Natural killer cell (primary cell): ENCODE data around the gene SAMD10. TPM values are rescaled to one million over a fixed set of nuclear protein-coding genes. Genes with fewer than 3 reads are reported as not detected.

Experiments
- ATAC-seq, 3 donors: fragments of 150-1000 bp in 2 of 3; fragments of 200-7000 bp in 1 of 3; cut with Tn5 transposase; 1 replicate in 1 of 3; 2 replicates in 2 of 3; pipeline ENCODE4 v1.10.0; 2021; ENCODE audit warnings: mild to moderate bottlenecking in 2 of 3, moderate library complexity in 2 of 3
- DNase-seq, 2 donors: peaks; one replicate each; pipeline versions ENCODE4 v3.0.0 to v3.0.0-alpha.2; 2013 to 2021; ENCODE audit warnings: mixed read lengths in 1 of 2
- H3K27ac ChIP-seq: one replicate; pipeline ENCODE4 v1.5.1; 2013; ENCODE audit warnings: mild to moderate bottlenecking, low read length
- H3K27me3 ChIP-seq: one replicate; pipeline ENCODE4 v1.6.1; 2013; ENCODE audit warnings: low read length; ENCODE audit not compliant: control insufficient read depth, insufficient read depth
- H3K36me3 ChIP-seq: one replicate; pipeline ENCODE4 v1.6.1; 2013; ENCODE audit warnings: low read length; ENCODE audit not compliant: control insufficient read depth, insufficient read depth
- H3K4me1 ChIP-seq: one replicate; pipeline ENCODE4 v1.6.1; 2013; ENCODE audit warnings: low read length; ENCODE audit not compliant: control insufficient read depth, insufficient read depth
- H3K4me3 ChIP-seq: one replicate; pipeline ENCODE4 v1.5.1; 2013; ENCODE audit warnings: low read length
- H3K9me3 ChIP-seq: one replicate; pipeline ENCODE4 v1.6.1; 2013; ENCODE audit warnings: low read length; ENCODE audit not compliant: control insufficient read depth, insufficient read depth
- H3K27ac Mint-ChIP-seq, 2 donors: one replicate each; pipeline ENCODE4 v1.8.0; 2022; ENCODE audit warnings: mild to moderate bottlenecking in 2 of 2, mixed read lengths in 2 of 2, moderate library complexity in 1 of 2
- H3K27me3 Mint-ChIP-seq, 2 donors: one replicate each; pipeline ENCODE4 v1.8.0; 2022; ENCODE audit warnings: low read depth in 2 of 2, mixed read lengths in 2 of 2
- H3K36me3 Mint-ChIP-seq: one replicate; pipeline ENCODE4 v1.8.0; 2022; ENCODE audit warnings: mixed read lengths
- H3K4me1 Mint-ChIP-seq, 2 donors: one replicate each; pipeline ENCODE4 v1.8.0; 2022; ENCODE audit warnings: mixed read lengths in 2 of 2
- H3K4me3 Mint-ChIP-seq: one replicate; pipeline ENCODE4 v1.8.0; 2022; ENCODE audit warnings: mild to moderate bottlenecking, moderate library complexity, mixed read lengths
- H3K9me3 Mint-ChIP-seq, 2 donors: one replicate each; pipeline ENCODE4 v1.8.0; 2022; ENCODE audit warnings: mixed read lengths in 2 of 2
- WGBS: methylation state at CpG from one replicate; pipeline ENCODE4 v1.1.7; 2013; ENCODE audit warnings: missing lambda C conversion rate; ENCODE audit not compliant: insufficient coverage; 5-methylcytosine and 5-hydroxymethylcytosine counted together
- intact Hi-C: fragments of 100-400 bp; cut with micrococcal nuclease; formaldehyde crosslinking; loops from one replicate; pipeline ENCODE4 v1.14.2; 2022
- total RNA-seq, 4 donors: library from RNA; stranded (reverse); fragments of 120-200 nt in 1 of 4; gene quantifications; one replicate each; pipeline versions ENCODE4 v1.2.3 to v1.2.4, GENCODE V29; 2013 to 2022
- TF ChIP-seq, protein P1 (sequence below): fragments of 200-600 bp; IDR thresholded peaks from one replicate; pipeline ENCODE4 v1.8.0; 2022; ENCODE audit warnings: antibody characterized with exemption

SAMD10 gene
- total RNA-seq, 3 donors from 2014 or later (not counting 1 experiment from before 2014, with no cell fraction given): 15.2 to 22.3 (median 17.6) TPM

- 96% methylated on average over 11 of the region's 11 CpGs for WGBS
- no peaks in the 10 kb centered on the region for H3K4me1 ChIP-seq
- H3K4me3 Mint-ChIP-seq: no peak overlapping the region
- peaks cover 65% of the 10 kb centered on the region for H3K36me3 ChIP-seq
- no peak overlapping the region for H3K27ac Mint-ChIP-seq
- intact Hi-C loops: no loop called here
- no peaks in the 10 kb centered on the region for H3K27me3 ChIP-seq
- no peaks in the 10 kb centered on the region for H3K9me3 Mint-ChIP-seq
- H3K27me3 Mint-ChIP-seq: no peaks in the 10 kb centered on the region
- H3K9me3 ChIP-seq: no peaks in the 10 kb centered on the region
- H3K36me3 Mint-ChIP-seq: no peaks in the 10 kb centered on the region
- ATAC-seq (no peak), DNase-seq (no peak)
- H3K27ac ChIP-seq: no peak overlapping the region
- no peak overlapping the region for H3K4me3 ChIP-seq
- TF ChIP-seq, protein P1, sequence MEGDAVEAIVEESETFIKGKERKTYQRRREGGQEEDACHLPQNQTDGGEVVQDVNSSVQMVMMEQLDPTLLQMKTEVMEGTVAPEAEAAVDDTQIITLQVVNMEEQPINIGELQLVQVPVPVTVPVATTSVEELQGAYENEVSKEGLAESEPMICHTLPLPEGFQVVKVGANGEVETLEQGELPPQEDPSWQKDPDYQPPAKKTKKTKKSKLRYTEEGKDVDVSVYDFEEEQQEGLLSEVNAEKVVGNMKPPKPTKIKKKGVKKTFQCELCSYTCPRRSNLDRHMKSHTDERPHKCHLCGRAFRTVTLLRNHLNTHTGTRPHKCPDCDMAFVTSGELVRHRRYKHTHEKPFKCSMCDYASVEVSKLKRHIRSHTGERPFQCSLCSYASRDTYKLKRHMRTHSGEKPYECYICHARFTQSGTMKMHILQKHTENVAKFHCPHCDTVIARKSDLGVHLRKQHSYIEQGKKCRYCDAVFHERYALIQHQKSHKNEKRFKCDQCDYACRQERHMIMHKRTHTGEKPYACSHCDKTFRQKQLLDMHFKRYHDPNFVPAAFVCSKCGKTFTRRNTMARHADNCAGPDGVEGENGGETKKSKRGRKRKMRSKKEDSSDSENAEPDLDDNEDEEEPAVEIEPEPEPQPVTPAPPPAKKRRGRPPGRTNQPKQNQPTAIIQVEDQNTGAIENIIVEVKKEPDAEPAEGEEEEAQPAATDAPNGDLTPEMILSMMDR: no peak
- H3K4me1 Mint-ChIP-seq: peaks cover 0 to 4% of the 10 kb centered on the region in 2 donors
Observed at GRCh38 chr20:64001607-64002011, 22.2 kb upstream of the SAMD10 start.

DNA sequence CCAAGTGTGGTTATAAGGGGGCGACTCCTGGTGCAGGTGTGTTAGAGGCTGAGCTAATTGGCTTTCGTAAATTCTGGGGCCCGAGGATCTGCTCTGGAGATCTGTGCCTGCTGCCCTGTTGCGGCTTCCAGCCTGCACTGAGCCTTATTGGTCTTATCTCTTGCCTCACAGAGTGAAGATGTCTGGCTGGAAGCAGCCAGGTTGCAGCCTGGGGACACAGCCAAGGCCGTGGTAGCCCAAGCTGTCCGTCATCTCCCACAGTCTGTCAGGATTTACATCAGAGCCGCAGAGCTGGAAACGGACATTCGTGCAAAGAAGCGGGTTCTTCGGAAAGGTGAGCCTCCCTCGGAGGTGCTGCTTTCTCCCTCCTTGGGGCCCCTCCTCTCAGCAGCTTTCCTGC lies 21.5 kb upstream of the SAMD10 start:
- no peak for ATAC-seq
- Histone ChIP-seq H3K27ac (no peak overlapping the region), H3K27me3 (no peaks in the 10 kb centered on the region), H3K36me3 (peaks cover 70% of the 10 kb centered on the region), H3K9me3 (no peaks in the 10 kb centered on the region), H3K4me3 (no peak overlapping the region), H3K4me1 (no peaks in the 10 kb centered on the region)
- H3K27me3 Mint-ChIP-seq: no peaks in the 10 kb centered on the region
- H3K9me3 Mint-ChIP-seq: no peaks in the 10 kb centered on the region
- WGBS: 98% methylated on average over 12 of the region's 12 CpGs
- no peak overlapping the region for H3K27ac Mint-ChIP-seq
- DNase-seq: no peak
- H3K4me1 Mint-ChIP-seq: peaks cover 0 to 4% of the 10 kb centered on the region in 2 donors
- no peak overlapping the region for H3K4me3 Mint-ChIP-seq
- TF ChIP-seq, protein P1: no peak
- no peaks in the 10 kb centered on the region for H3K36me3 Mint-ChIP-seq
- intact Hi-C loops: no loop called here

DNA sequence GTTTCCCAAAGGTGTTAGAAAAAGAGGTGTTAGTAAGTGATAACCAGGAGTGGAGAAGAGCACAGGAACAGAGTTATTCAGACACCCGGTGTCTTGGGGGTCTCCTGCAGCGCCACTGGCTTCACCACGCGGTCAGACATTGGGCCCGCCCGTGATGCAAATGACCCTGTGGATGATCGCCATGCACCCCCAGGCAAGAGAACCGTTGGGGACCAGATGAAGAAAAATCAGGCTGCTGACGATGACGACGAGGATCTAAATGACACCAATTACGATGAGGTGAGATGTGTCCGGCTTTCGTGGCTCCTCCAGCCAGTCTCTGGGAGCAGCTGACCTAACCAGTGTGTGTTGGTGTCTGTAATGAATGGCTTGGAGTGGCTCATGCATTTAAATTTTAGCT lies 3.5 kb upstream of the SAMD10 start:
- 96% methylated on average over 14 of the region's 14 CpGs for WGBS
- Histone ChIP-seq H3K9me3 (no peaks in the 10 kb centered on the region), H3K36me3 (peaks cover 32% of the 10 kb centered on the region), H3K27ac (no peak overlapping the region), H3K4me1 (peaks cover 40% of the 10 kb centered on the region), H3K4me3 (no peak overlapping the region), H3K27me3 (no peaks in the 10 kb centered on the region)
- H3K4me3 Mint-ChIP-seq: peak overlapping the region; percentile 65
- intact Hi-C loops: no loop called here
- peak overlapping the region; percentile 41 to 95 for H3K27ac Mint-ChIP-seq
- no peak for DNase-seq
- peaks cover 44 to 49% of the 10 kb centered on the region in 2 donors for H3K4me1 Mint-ChIP-seq
- no peak for ATAC-seq
- TF ChIP-seq, protein P1: no peak
- H3K27me3 Mint-ChIP-seq: no peaks in the 10 kb centered on the region
- no peaks in the 10 kb centered on the region for H3K9me3 Mint-ChIP-seq
- peaks cover 14% of the 10 kb centered on the region for H3K36me3 Mint-ChIP-seq
